Left ventricle myocardium inferior (tissue), 1 donor: Measurements from ENCODE around the gene COPB2. TPM values are rescaled to one million over a fixed set of nuclear protein-coding genes. Genes with fewer than 3 reads are reported as not detected.

Experiments
- DNase-seq: peaks from one replicate; pipeline ENCODE4 v3.0.0-alpha.2; 2020
- H3K27ac ChIP-seq: fragments of 200-600 bp; replicated peaks from 2 replicates; pipeline ENCODE4 v1.8.0; 2021
- H3K27me3 ChIP-seq: fragments of 200-600 bp; 2 replicates; pipeline ENCODE4 v1.8.0; 2021; ENCODE audit warnings: low read depth
- H3K36me3 ChIP-seq: fragments of 200-600 bp; 2 replicates; pipeline ENCODE4 v1.8.0; 2021
- H3K4me1 ChIP-seq: fragments of 200-600 bp; 2 replicates; pipeline ENCODE4 v1.8.0; 2021
- H3K4me3 ChIP-seq: fragments of 200-600 bp; 2 replicates; pipeline ENCODE4 v1.8.0; 2021; ENCODE audit warnings: mild to moderate bottlenecking, moderate library complexity
- H3K9me3 ChIP-seq: fragments of 200-600 bp; replicated peaks from 2 replicates; pipeline ENCODE4 v1.8.0; 2021
- intact Hi-C: fragments of 100-400 bp; cut with micrococcal nuclease; formaldehyde crosslinking; loops from one replicate; pipeline ENCODE4 v1.11.0; 2022
- total RNA-seq: library from RNA; stranded (reverse); fragmentation: NEBNext Ultra II Directional; extraction: Animal tissue kit (Norgen Biotek cat#: 25700); gene quantifications from one replicate; pipeline ENCODE4 v1.2.1, GENCODE V29; 2021
- TF ChIP-seq, protein P1 (sequence below): fragments of 200-600 bp; IDR thresholded peaks from 2 replicates; pipeline ENCODE4 v1.8.0; 2021; ENCODE audit warnings: antibody characterized with exemption, mild to moderate bottlenecking, borderline replicate concordance
- donor health status: DM: no; HTN: yes; CAD: no; lungs with severe emphysema.

The COPB2 gene
- total RNA-seq, 1 donor from 2014 or later = 68.8 TPM

DNA sequence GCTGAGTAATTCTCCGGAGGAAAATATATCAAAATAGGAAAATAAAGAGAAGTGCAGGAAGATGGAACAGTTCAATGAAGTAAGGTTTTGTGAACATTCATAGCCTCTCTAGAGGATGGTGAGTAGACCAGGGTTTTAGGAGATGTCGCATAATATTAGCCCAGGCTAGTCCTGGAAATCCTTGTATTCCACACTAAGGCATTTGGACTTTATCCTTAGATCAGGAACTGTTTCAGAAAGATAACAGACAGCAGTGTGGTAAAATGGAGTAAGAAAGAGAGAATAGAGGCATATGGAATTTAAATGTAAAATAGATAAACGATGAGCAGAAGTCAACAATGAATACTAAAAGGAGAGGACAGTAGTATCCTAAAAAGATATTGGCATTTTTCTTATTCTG is 12.1 kb downstream of the COPB2 start:
- peaks cover 14% of the 10 kb centered on the region for H3K4me1 ChIP-seq
- no peaks in the 10 kb centered on the region for H3K27me3 ChIP-seq
- H3K9me3 ChIP-seq = no peaks in the 10 kb centered on the region
- TF ChIP-seq, protein P1, sequence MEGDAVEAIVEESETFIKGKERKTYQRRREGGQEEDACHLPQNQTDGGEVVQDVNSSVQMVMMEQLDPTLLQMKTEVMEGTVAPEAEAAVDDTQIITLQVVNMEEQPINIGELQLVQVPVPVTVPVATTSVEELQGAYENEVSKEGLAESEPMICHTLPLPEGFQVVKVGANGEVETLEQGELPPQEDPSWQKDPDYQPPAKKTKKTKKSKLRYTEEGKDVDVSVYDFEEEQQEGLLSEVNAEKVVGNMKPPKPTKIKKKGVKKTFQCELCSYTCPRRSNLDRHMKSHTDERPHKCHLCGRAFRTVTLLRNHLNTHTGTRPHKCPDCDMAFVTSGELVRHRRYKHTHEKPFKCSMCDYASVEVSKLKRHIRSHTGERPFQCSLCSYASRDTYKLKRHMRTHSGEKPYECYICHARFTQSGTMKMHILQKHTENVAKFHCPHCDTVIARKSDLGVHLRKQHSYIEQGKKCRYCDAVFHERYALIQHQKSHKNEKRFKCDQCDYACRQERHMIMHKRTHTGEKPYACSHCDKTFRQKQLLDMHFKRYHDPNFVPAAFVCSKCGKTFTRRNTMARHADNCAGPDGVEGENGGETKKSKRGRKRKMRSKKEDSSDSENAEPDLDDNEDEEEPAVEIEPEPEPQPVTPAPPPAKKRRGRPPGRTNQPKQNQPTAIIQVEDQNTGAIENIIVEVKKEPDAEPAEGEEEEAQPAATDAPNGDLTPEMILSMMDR = no peak
- DNase-seq = no peak
- peaks cover 93% of the 10 kb centered on the region for H3K36me3 ChIP-seq
- H3K4me3 ChIP-seq = no peak overlapping the region
- H3K27ac ChIP-seq = no peak overlapping the region
- intact Hi-C loops = no loop called here

DNA sequence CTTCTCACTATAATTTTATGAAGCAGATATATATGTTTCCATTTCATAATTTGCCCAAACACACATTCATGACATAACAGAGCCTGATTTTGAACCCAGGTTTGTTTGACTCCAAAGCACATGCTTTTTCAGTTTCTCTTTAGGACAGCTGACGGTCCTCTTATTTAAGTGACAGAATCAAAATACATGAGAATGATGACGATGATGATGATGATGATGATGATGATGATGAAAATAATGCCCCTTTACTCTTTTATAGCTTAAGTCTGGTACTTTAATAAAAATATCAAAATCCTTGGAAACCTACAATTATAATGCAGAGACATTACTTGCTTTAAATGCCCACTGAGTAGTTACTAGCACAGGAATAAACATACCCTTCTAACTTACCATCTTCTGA is 15.3 kb downstream of the COPB2 start:
- Histone ChIP-seq H3K27me3 (no peaks in the 10 kb centered on the region), H3K9me3 (no peaks in the 10 kb centered on the region), H3K4me1 (peaks cover 12% of the 10 kb centered on the region), H3K4me3 (no peak overlapping the region), H3K36me3 (peaks cover 100% of the 10 kb centered on the region), H3K27ac (no peak overlapping the region)
- TF ChIP-seq, protein P1 = no peak
- DNase-seq = no peak
- intact Hi-C loops = no loop called here

DNA sequence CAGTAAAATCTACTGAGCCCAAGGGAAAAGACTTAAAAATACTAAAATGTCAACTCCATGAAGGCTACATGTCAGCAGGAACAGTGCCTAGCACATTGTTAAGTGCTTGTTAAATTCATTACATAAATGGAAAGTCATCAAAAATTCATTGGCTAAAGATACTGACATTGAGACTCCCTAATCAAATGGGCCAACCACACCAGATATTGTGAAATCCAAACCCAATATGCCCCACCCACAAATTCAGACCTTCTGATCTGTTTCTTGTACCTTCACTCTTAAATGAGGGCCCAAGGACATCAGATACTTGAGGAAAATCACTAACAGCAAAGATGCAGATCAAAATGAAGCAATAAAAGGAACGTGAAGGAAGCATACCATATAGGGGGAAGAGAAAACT is 24.9 kb downstream of the COPB2 start:
- Histone ChIP-seq H3K4me3 (no peak overlapping the region), H3K27ac (no peak overlapping the region), H3K9me3 (no peaks in the 10 kb centered on the region), H3K36me3 (peaks cover 100% of the 10 kb centered on the region), H3K4me1 (peaks cover 9% of the 10 kb centered on the region), H3K27me3 (no peaks in the 10 kb centered on the region)
- TF ChIP-seq, protein P1 = no peak
- intact Hi-C loops = no loop called here
- DNase-seq = no peak

DNA sequence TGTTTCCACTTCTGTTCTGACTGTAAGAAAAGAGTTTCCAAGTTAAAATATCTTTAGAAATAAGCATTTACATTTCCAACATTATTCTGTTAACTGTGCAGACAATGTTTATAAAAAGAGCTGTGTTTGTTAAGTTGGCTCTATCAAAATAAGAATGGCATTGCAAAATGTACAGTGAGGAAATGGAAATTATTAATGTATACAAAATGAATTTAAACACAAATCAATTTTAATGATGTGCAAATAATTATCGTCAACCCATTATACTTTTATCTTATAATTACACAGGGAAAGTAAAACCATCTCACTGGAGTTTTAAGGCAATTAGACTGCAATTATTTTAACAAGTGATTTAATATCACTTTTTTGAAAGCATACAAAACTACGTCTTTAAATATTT is 28.2 kb downstream of the COPB2 start:
- TF ChIP-seq, protein P1 = no peak
- no peak overlapping the region for H3K4me3 ChIP-seq
- DNase-seq = no peak
- H3K36me3 ChIP-seq = peaks cover 100% of the 10 kb centered on the region
- intact Hi-C loops = no loop called here
- H3K27ac ChIP-seq = no peak overlapping the region
- H3K27me3 ChIP-seq = no peaks in the 10 kb centered on the region
- peaks cover 6% of the 10 kb centered on the region for H3K4me1 ChIP-seq
- H3K9me3 ChIP-seq = no peaks in the 10 kb centered on the region

DNA sequence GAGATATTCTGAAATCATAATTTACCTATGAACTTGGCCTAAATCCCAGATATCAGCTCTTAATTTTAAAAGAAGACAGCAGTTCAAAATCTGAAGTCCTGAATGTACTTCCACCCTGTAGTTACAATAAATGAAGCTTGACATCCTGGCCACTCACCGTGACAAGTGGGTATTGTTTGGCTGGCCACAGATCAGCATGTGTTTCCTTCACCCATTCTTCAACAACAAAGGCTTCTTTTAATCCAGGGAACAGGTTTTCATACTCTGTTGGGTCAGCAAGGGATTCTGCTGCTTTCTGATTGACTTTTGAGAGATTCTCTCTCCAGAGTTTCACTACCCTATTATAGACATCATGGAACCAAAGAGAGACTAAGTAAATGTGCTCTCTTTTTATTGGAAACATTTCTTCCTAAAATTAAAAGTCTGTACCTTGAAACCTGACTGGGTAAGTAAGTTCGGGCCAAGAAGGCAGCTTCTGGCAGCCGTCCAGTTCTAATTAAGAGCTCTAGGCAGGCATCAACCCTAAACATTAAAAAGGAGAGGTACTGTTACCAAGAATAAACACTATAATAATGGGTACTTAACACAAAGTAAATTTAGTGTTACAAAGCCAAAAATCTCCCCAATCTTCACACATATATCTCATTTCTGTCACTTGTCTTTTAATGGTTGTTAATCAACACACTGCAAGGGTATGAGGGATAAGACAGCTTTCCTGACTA is 30.4 kb downstream of the COPB2 start:
- Histone ChIP-seq H3K9me3 (no peaks in the 10 kb centered on the region), H3K4me1 (peaks cover 6% of the 10 kb centered on the region), H3K36me3 (peaks cover 100% of the 10 kb centered on the region), H3K27ac (no peak overlapping the region), H3K27me3 (no peaks in the 10 kb centered on the region), H3K4me3 (no peak overlapping the region)
- TF ChIP-seq, protein P1 = no peak
- no peak for DNase-seq
- intact Hi-C loops = no loop called here
